ENCODE results near the gene VIM.

GRCh38 chr10:17209302-17209701 is 18.7 kb upstream of the VIM start:
- no peak for TF ChIP-seq CTCF (IDR thresholded peaks at IDR 0.05; ENCODE audit: low read depth, low read length)
- TF ChIP-seq EZH2phosphoT487 (IDR thresholded peaks at IDR 0.05; ENCODE audit: low read depth), result no peak
